Adrenal gland (tissue), 5 donors: ENCODE measurements around the gene YWHAH.

ENCODE experiments used
- CTCF ChIP-seq, 6 experiments: fragments of 450-650 bp in 4 of 6; fragments of 200-600 bp in 2 of 6; sonication (generic) in 1 of 6; IDR thresholded peaks; 1 replicate in 5 of 6; 2 replicates in 1 of 6; pipeline versions ENCODE4 v1.5.1 to v1.8.0; 2016 to 2021; ENCODE audit warnings: antibody characterized with exemption in 6 of 6, mild to moderate bottlenecking in 2 of 6, moderate library complexity in 1 of 6
- POLR2A ChIP-seq, 2 donors: fragments of 450-650 bp; IDR thresholded peaks; one replicate each; pipeline ENCODE4 v1.6.1; 2017; ENCODE audit warnings: antibody characterized with exemption in 2 of 2, mild to moderate bottlenecking in 2 of 2, moderate library complexity in 1 of 2
- donor health status: DM: no; HTN: no; CAD: no.

- TF ChIP-seq CTCF (IDR thresholded peaks at IDR 0.05) (no peak), POLR2A (IDR thresholded peaks at IDR 0.05) (no peak)
These were observed 32.0 kb upstream of the YWHAH start for GRCh38 chr22:31912407-31912743.
